ENCODE data around the gene ARMC3.

- no peak for TF ChIP-seq CTCF (IDR thresholded peaks at IDR 0.05)
- TF ChIP-seq POLR2AphosphoS5 (IDR thresholded peaks at IDR 0.05), result no peak
Measured at GRCh38 chr10:22942437-22942836, 14.6 kb downstream of the ARMC3 start.
